ENCODE data around the gene CEACAM16. TPM values are rescaled to one million over a fixed set of nuclear protein-coding genes. Genes with fewer than 3 reads are reported as not detected.

The CEACAM16 gene
- total RNA-seq, 2 donors from 2014 or later = 0.52 TPM; not detected in 1

GRCh38 chr19:44690131-44690440, 8.9 kb upstream of the CEACAM16 start:
- no peak for TF ChIP-seq CTCF (IDR thresholded peaks at IDR 0.05)
- Histone ChIP-seq H3K27me3 (no peaks in the 10 kb centered on the region), H3K9me3 (no peaks in the 10 kb centered on the region), H3K27ac (peak overlapping the region; percentile 11), H3K4me3 (no peak overlapping the region), H3K9ac (ENCODE audit: low read depth in 2 of 2, low read length in 2 of 2) (no peak overlapping the region), H3K4me1 (peaks cover 4% of the 10 kb centered on the region), H3K36me3 (no peaks in the 10 kb centered on the region)
- no peak for DNase-seq
- intact Hi-C loops (cut with DNase I) = no loop called here

GRCh38 chr19:44692379-44692721, 6.6 kb upstream of the CEACAM16 start:
- H3K9ac ChIP-seq (ENCODE audit: low read depth in 2 of 2, low read length in 2 of 2) = peak overlapping the region in 1 of 2 donors; percentile 85
- peaks cover 4% of the 10 kb centered on the region for H3K4me1 ChIP-seq
- peak overlapping the region; percentile 80 for H3K27ac ChIP-seq
- intact Hi-C loops (cut with DNase I) = no loop called here
- no peaks in the 10 kb centered on the region for H3K27me3 ChIP-seq
- H3K9me3 ChIP-seq = no peaks in the 10 kb centered on the region
- no peaks in the 10 kb centered on the region for H3K36me3 ChIP-seq
- H3K4me3 ChIP-seq = no peak overlapping the region
- no peak for DNase-seq
- TF ChIP-seq CTCF (IDR thresholded peaks at IDR 0.05) = no peak

- Histone ChIP-seq H3K9ac (ENCODE audit: low read depth in 2 of 2, low read length in 2 of 2) (peak overlapping the region in 1 of 2 donors; percentile 54), H3K27me3 (no peaks in the 10 kb centered on the region), H3K27ac (peak overlapping the region; percentile 91), H3K4me1 (peaks cover 4% of the 10 kb centered on the region), H3K4me3 (no peak overlapping the region), H3K36me3 (no peaks in the 10 kb centered on the region), H3K9me3 (no peaks in the 10 kb centered on the region)
- intact Hi-C loops (cut with DNase I) = no loop called here
- DNase-seq = no peak
- TF ChIP-seq CTCF (IDR thresholded peaks at IDR 0.05) = peak; percentile 23
Measured at GRCh38 chr19:44694184-44694579, 4.8 kb upstream of the CEACAM16 start.

- H3K27ac ChIP-seq = no peak overlapping the region
- no peak for DNase-seq
- H3K27me3 ChIP-seq = no peaks in the 10 kb centered on the region
- TF ChIP-seq CTCF (IDR thresholded peaks at IDR 0.05) = no peak
- no peaks in the 10 kb centered on the region for H3K9me3 ChIP-seq
- H3K4me3 ChIP-seq = no peak overlapping the region
- peak overlapping the region; percentile 50 to 59 for H3K9ac ChIP-seq (ENCODE audit: low read depth in 2 of 2, low read length in 2 of 2)
- no peaks in the 10 kb centered on the region for H3K36me3 ChIP-seq
- intact Hi-C loops (cut with DNase I) = no loop called here
- peaks cover 4% of the 10 kb centered on the region for H3K4me1 ChIP-seq
Measured at GRCh38 chr19:44696939-44697669, 1.8 kb upstream of the CEACAM16 start.

- H3K9me3 ChIP-seq = no peaks in the 10 kb centered on the region
- H3K4me3 ChIP-seq = no peak overlapping the region
- TF ChIP-seq CTCF (IDR thresholded peaks at IDR 0.05) = no peak
- intact Hi-C loops (cut with DNase I) = no loop called here
- no peak overlapping the region for H3K27ac ChIP-seq
- peak overlapping the region; percentile 50 to 59 for H3K9ac ChIP-seq (ENCODE audit: low read depth in 2 of 2, low read length in 2 of 2)
- no peak for DNase-seq
- H3K4me1 ChIP-seq = peaks cover under 1% of the 10 kb centered on the region
- H3K36me3 ChIP-seq = no peaks in the 10 kb centered on the region
- H3K27me3 ChIP-seq = no peaks in the 10 kb centered on the region
Measured at GRCh38 chr19:44697670-44698034, 1.3 kb upstream of the CEACAM16 start.
